Colonic mucosa (tissue), 4 donors: ENCODE results near the gene DNM3. TPM values are rescaled to one million over a fixed set of nuclear protein-coding genes. Genes with fewer than 3 reads are reported as not detected.

Experiments used
- DNase-seq: peaks from one replicate; pipeline ENCODE4 v3.0.0-alpha.2; 2020
- H3K27ac ChIP-seq: fragments of 200-600 bp; one replicate; pipeline ENCODE4 v1.8.0; 2021
- H3K27me3 ChIP-seq: fragments of 200-600 bp; one replicate; pipeline ENCODE4 v1.8.0; 2021
- H3K36me3 ChIP-seq: fragments of 200-600 bp; one replicate; pipeline ENCODE4 v1.8.0; 2021
- H3K4me1 ChIP-seq: fragments of 200-600 bp; one replicate; pipeline ENCODE4 v1.8.0; 2021; ENCODE audit warnings: mild to moderate bottlenecking
- H3K4me3 ChIP-seq: fragments of 200-600 bp; one replicate; pipeline ENCODE4 v1.8.0; 2021
- H3K9ac ChIP-seq, 2 donors: one replicate each; pipeline ENCODE4 v1.7.0; 2013; ENCODE audit warnings: control low read depth in 2 of 2, low read depth in 2 of 2, low read length in 2 of 2
- H3K9me3 ChIP-seq: fragments of 200-600 bp; one replicate; pipeline ENCODE4 v1.8.0; 2021
- CTCF ChIP-seq: fragments of 200-600 bp; IDR thresholded peaks from one replicate; pipeline ENCODE4 v1.8.0; 2022; ENCODE audit warnings: antibody characterized with exemption, mild to moderate bottlenecking
- intact Hi-C: fragments of 100-400 bp; cut with DNase I; formaldehyde crosslinking; loops from one replicate; pipeline ENCODE4 v1.14.1; 2022
- total RNA-seq, 2 donors: library from RNA; stranded (reverse); fragmentation: NEBNext Ultra II Directional in 1 of 2; extraction: Animal tissue kit (Norgen Biotek cat#: 25700) in 1 of 2; gene quantifications; one replicate each; pipeline ENCODE4 v1.2.1, GENCODE V29; 2021
- donor health status: healthy.
- donor health status: DM: no; HTN: no; CAD: no.
- donor health status: DM: no; HTN: no; CAD: no.

Gene DNM3
- total RNA-seq, 2 donors from 2014 or later = 1.7 to 2.6 TPM

DNA sequence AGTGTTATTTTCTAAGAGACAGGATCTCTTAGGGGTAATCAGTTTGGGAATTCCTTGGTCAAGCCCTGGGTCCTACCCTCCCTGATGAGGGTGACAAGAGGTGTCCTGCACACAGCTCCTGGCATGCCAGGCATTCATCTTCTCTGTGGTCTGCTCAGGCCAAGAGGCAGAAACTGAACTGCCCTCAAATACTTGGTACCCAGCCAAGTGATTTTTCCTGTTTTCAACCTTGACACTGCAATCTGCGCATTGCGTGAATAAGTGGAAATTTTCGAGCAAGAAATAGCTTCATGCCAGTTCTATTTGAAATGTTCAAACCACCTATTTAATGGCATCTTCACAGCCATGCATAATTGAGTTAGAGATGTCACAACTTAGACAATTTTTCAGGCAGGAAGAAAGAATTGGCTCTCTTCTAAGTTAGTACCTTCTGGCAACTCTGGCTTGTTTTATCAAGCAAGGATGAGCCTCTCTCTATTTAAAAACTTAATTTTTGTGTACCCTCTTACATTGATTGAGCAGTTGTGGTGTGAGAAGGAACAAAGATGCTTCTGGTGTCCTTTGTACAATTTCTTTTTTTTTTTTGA is 27.0 kb downstream of the DNM3 start:
- no peak overlapping the region for H3K4me3 ChIP-seq
- no peaks in the 10 kb centered on the region for H3K27me3 ChIP-seq
- H3K36me3 ChIP-seq = no peaks in the 10 kb centered on the region
- no peaks in the 10 kb centered on the region for H3K9me3 ChIP-seq
- TF ChIP-seq CTCF = no peak
- no peak for DNase-seq
- H3K4me1 ChIP-seq = no peaks in the 10 kb centered on the region
- H3K9ac ChIP-seq = no peak overlapping the region
- intact Hi-C loops = no loop called here
- no peak overlapping the region for H3K27ac ChIP-seq

- H3K27ac ChIP-seq = no peak overlapping the region
- no peak for DNase-seq
- TF ChIP-seq CTCF = no peak
Measured at GRCh38 chr1:171869097-171869496, 27.8 kb downstream of the DNM3 start.

GRCh38 chr1:171871848-171872247 is 30.6 kb downstream of the DNM3 start:
- DNase-seq = no peak
- intact Hi-C loops = no loop called here
- Histone ChIP-seq H3K36me3 (no peaks in the 10 kb centered on the region), H3K9me3 (no peaks in the 10 kb centered on the region), H3K4me3 (no peak overlapping the region), H3K9ac (no peak overlapping the region), H3K27ac (no peak overlapping the region), H3K4me1 (no peaks in the 10 kb centered on the region), H3K27me3 (no peaks in the 10 kb centered on the region)
- TF ChIP-seq CTCF = no peak

More at GRCh38 chr1:171869097-171869496, 27.8 kb downstream of the DNM3 start:
- no peak overlapping the region for H3K9ac ChIP-seq
- no peak overlapping the region for H3K4me3 ChIP-seq
- no peaks in the 10 kb centered on the region for H3K9me3 ChIP-seq
- intact Hi-C loops = no loop called here
- H3K27me3 ChIP-seq = no peaks in the 10 kb centered on the region
- no peaks in the 10 kb centered on the region for H3K4me1 ChIP-seq
- H3K36me3 ChIP-seq = no peaks in the 10 kb centered on the region

DNA sequence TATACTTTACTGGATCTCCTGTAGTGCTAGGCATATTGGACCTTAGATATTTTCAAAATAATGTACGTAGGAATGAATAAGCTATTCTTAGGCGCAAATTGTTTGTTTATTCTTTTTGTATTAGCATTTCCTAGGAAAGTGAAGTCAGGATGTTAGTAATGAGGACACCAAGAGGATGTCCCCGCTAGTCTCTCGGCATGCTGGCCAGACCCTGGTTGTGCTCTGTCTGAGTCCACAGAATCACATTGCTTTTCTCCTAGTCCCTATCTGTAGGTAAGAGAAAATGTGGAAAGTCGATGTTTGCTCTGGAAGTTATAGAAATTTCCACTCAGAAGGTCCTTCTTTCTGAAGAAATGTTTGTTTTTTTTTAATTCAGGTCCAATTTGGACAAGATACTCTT is 31.1 kb downstream of the DNM3 start:
- Histone ChIP-seq H3K27me3 (no peaks in the 10 kb centered on the region), H3K36me3 (no peaks in the 10 kb centered on the region), H3K27ac (no peak overlapping the region), H3K9me3 (no peaks in the 10 kb centered on the region), H3K9ac (no peak overlapping the region), H3K4me3 (no peak overlapping the region), H3K4me1 (no peaks in the 10 kb centered on the region)
- TF ChIP-seq CTCF = no peak
- intact Hi-C loops = no loop called here
- DNase-seq = no peak

GRCh38 chr1:171873664-171874063 is 32.4 kb downstream of the DNM3 start:
- intact Hi-C loops = no loop called here
- H3K27me3 ChIP-seq = no peaks in the 10 kb centered on the region

More at GRCh38 chr1:171873664-171874063, 32.4 kb downstream of the DNM3 start:
- Histone ChIP-seq H3K9ac (no peak overlapping the region), H3K9me3 (no peaks in the 10 kb centered on the region), H3K27ac (no peak overlapping the region), H3K36me3 (no peaks in the 10 kb centered on the region), H3K4me3 (no peak overlapping the region), H3K4me1 (no peaks in the 10 kb centered on the region)
- no peak for TF ChIP-seq CTCF
- no peak for DNase-seq
